Kidney tubule cell (primary cell): ENCODE results near the gene PTCHD1.

Experiments used
- DNase-seq: peaks from one replicate; pipeline ENCODE4 v3.0.0-alpha.2; 2018; ENCODE audit warnings: low spot score

PTCHD1 gene

GRCh38 chrX:23334848-23335599 lies at the start of gene PTCHD1:
Gene PTCHD1, plus strand, starts transcription at chrX:23334849. Its CDS starts 27 bp downstream, at chrX:23334876.
- no peak for DNase-seq

- no peak for DNase-seq
Observed at GRCh38 chrX:23286731-23287130, 47.9 kb upstream of the PTCHD1 start.

- DNase-seq, result peak; percentile 26
Observed at GRCh38 chrX:23287191-23287725, 47.4 kb upstream of the PTCHD1 start.

GRCh38 chrX:23292354-23292987 lies 42.2 kb upstream of the PTCHD1 start:
- no peak for DNase-seq

- peak; percentile 87 for DNase-seq
Observed at GRCh38 chrX:23292988-23293651, 41.5 kb upstream of the PTCHD1 start.

GRCh38 chrX:23304881-23305280 lies 29.8 kb upstream of the PTCHD1 start:
- peak; percentile 28 for DNase-seq

GRCh38 chrX:23311731-23312130 lies 22.9 kb upstream of the PTCHD1 start:
- no peak for DNase-seq

GRCh38 chrX:23312136-23312535 lies 22.5 kb upstream of the PTCHD1 start:
- DNase-seq, result no peak

- DNase-seq, result peak; percentile 30
Observed at GRCh38 chrX:23317799-23318724, 16.6 kb upstream of the PTCHD1 start.

- no peak for DNase-seq
Observed at GRCh38 chrX:23327104-23327503, 7.5 kb upstream of the PTCHD1 start.

GRCh38 chrX:23331701-23332100 lies 2.9 kb upstream of the PTCHD1 start:
- DNase-seq, result no peak

GRCh38 chrX:23332101-23332887 lies 2.4 kb upstream of the PTCHD1 start:
- DNase-seq, result no peak

GRCh38 chrX:23332888-23333821 lies 1.5 kb upstream of the PTCHD1 start:
- DNase-seq, result no peak

- DNase-seq, result no peak
Observed at GRCh38 chrX:23333842-23334520, 668 bp upstream of the PTCHD1 start.

- no peak for DNase-seq
Observed at GRCh38 chrX:23334521-23334847, 165 bp upstream of the PTCHD1 start.

- no peak for DNase-seq
Observed at GRCh38 chrX:23338334-23338733, 3.7 kb downstream of the PTCHD1 start.

GRCh38 chrX:23341452-23341851 lies 6.8 kb downstream of the PTCHD1 start:
- DNase-seq, result peak; percentile 50

- peak; percentile 12 for DNase-seq
Observed at GRCh38 chrX:23344238-23344903, 9.7 kb downstream of the PTCHD1 start.

GRCh38 chrX:23344904-23345271 lies 10.2 kb downstream of the PTCHD1 start:
- no peak for DNase-seq
